ENCODE results near the gene GPHN. TPM values are rescaled to one million over a fixed set of nuclear protein-coding genes. Genes with fewer than 3 reads are reported as not detected.

Gene GPHN
- total RNA-seq, 1 donor from 2014 or later: 12.4 TPM

GRCh38 chr14:67225523-67225922, 717.6 kb downstream of the GPHN start:
- H3K27ac Mint-ChIP-seq (ENCODE audit: unreplicated experiment): no peak overlapping the region
- H3K9me3 Mint-ChIP-seq (ENCODE audit: low read depth): no peaks in the 10 kb centered on the region
- TF ChIP-seq, protein P1, sequence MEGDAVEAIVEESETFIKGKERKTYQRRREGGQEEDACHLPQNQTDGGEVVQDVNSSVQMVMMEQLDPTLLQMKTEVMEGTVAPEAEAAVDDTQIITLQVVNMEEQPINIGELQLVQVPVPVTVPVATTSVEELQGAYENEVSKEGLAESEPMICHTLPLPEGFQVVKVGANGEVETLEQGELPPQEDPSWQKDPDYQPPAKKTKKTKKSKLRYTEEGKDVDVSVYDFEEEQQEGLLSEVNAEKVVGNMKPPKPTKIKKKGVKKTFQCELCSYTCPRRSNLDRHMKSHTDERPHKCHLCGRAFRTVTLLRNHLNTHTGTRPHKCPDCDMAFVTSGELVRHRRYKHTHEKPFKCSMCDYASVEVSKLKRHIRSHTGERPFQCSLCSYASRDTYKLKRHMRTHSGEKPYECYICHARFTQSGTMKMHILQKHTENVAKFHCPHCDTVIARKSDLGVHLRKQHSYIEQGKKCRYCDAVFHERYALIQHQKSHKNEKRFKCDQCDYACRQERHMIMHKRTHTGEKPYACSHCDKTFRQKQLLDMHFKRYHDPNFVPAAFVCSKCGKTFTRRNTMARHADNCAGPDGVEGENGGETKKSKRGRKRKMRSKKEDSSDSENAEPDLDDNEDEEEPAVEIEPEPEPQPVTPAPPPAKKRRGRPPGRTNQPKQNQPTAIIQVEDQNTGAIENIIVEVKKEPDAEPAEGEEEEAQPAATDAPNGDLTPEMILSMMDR (IDR thresholded peaks at IDR 0.05): no peak
- DNase-seq (ENCODE audit: low spot score): no peak
- H3K27me3 Mint-ChIP-seq (ENCODE audit: low read depth): no peaks in the 10 kb centered on the region
- no peak overlapping the region for H3K4me3 Mint-ChIP-seq (ENCODE audit: unreplicated experiment)
- no peaks in the 10 kb centered on the region for H3K36me3 Mint-ChIP-seq (ENCODE audit: low read depth)
- peaks cover 16% of the 10 kb centered on the region for H3K4me1 Mint-ChIP-seq (ENCODE audit: low read depth)

DNA sequence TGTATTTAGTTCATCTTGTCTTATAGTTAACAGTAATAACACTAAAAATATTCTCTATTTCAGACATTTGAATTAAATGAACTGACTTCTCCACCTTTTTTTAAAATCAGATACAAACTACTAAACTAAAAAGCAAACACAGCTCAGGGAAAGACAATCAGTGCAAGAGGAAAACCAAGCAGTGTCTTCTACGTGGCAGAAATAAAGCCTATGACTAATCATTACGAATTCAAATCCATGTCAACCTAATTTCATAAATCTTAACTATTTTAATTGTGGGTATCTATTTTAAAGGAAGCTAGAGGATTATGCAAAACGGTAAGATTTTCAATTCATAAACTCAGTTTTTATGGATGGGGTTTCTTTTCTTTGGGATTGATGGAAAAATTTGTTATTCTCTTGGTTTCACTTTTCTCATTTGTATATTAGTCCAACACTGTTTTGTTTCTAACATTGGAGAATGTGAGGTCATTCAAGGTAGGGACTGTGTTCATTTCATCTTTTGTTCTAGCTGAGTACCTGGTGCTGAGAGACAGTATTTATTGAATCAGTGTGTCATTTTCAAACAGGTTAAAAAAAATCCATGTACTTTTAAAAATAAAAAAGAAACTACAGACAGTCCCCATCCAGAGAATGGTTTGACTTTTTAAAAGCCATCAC, 720.5 kb downstream of the GPHN start:
- no peaks in the 10 kb centered on the region for H3K9me3 Mint-ChIP-seq (ENCODE audit: low read depth)
- H3K27me3 Mint-ChIP-seq (ENCODE audit: low read depth): no peaks in the 10 kb centered on the region
- no peak overlapping the region for H3K4me3 Mint-ChIP-seq (ENCODE audit: unreplicated experiment)
- no peaks in the 10 kb centered on the region for H3K4me1 Mint-ChIP-seq (ENCODE audit: low read depth)
- no peak overlapping the region for H3K27ac Mint-ChIP-seq (ENCODE audit: unreplicated experiment)
- no peaks in the 10 kb centered on the region for H3K36me3 Mint-ChIP-seq (ENCODE audit: low read depth)
- TF ChIP-seq, protein P1 (IDR thresholded peaks at IDR 0.05): no peak
- no peak for DNase-seq (ENCODE audit: low spot score)

Other genes starting within 250 kb of the GPHN start
- not detected in 3 replicates for gene CCDC196, start 21.8 kb upstream of the GPHN start, total RNA-seq